ENCODE data around the gene SPN. TPM values are rescaled to one million over a fixed set of nuclear protein-coding genes. Genes with fewer than 3 reads are reported as not detected.
"Not testable (repeated sequence)": the region's sequence is repeated elsewhere in the genome, so short reads cannot be mapped to it uniquely, and the experiment has no call there.

Gene SPN
- 7.4 TPM for total RNA-seq

GRCh38 chr16:29663016-29663806 lies at the start of gene SPN:
Gene SPN (plus strand): TSS chr16:29663247. CDS start chr16:29663729, 482 bp downstream.
- Histone ChIP-seq H3K4me3 (peak within 1 kb of the TSS; percentile 16 to 23), H3K9me3 (no peaks in the 10 kb centered on the region), H3K36me3 (no peaks in the 10 kb centered on the region), H3K27me3 (no peaks in the 10 kb centered on the region), H3K4me1 (peaks cover 16% of the 10 kb centered on the region), H3K27ac (peak within 1 kb of the TSS; percentile 30)
- TF ChIP-seq CTCF (IDR thresholded peaks at IDR 0.05) (no peak), POLR2AphosphoS5 (IDR thresholded peaks at IDR 0.05; ENCODE audit: insufficient read depth in 1 of 2, low read depth in 1 of 2) (no peak), POLR2A (IDR thresholded peaks at IDR 0.05) (no peak)
- no peak for DNase-seq (ENCODE audit: extremely low spot score in 2 of 2)
- intact Hi-C loops (cut with DNase I), result no loop called here

GRCh38 chr16:29613307-29614057 lies 49.6 kb upstream of the SPN start:
- H3K27ac ChIP-seq; H3K27me3 ChIP-seq; H3K4me1 ChIP-seq; H3K9me3 ChIP-seq; H3K36me3 ChIP-seq; intact Hi-C loops (cut with DNase I); DNase-seq (ENCODE audit: extremely low spot score in 2 of 2): not testable (repeated sequence)
- peak in 1 of 2 donors; percentile 54 for TF ChIP-seq POLR2AphosphoS5 (IDR thresholded peaks at IDR 0.05; ENCODE audit: insufficient read depth in 1 of 2, low read depth in 1 of 2)
- TF ChIP-seq POLR2A (IDR thresholded peaks at IDR 0.05), result peak in 1 of 2 donors; percentile 64
- H3K4me3 ChIP-seq, result peak overlapping the region; percentile 63 to 75

- H3K9me3 ChIP-seq; intact Hi-C loops (cut with DNase I); H3K27me3 ChIP-seq; H3K27ac ChIP-seq; DNase-seq (ENCODE audit: extremely low spot score in 2 of 2); H3K4me1 ChIP-seq; H3K36me3 ChIP-seq; H3K4me3 ChIP-seq: not testable (repeated sequence)
Observed at GRCh38 chr16:29614691-29615314, 48.2 kb upstream of the SPN start.

GRCh38 chr16:29616127-29616526 lies 46.9 kb upstream of the SPN start:
- H3K4me3 ChIP-seq; H3K27ac ChIP-seq; H3K9me3 ChIP-seq; DNase-seq (ENCODE audit: extremely low spot score in 2 of 2); H3K27me3 ChIP-seq; intact Hi-C loops (cut with DNase I); H3K36me3 ChIP-seq; H3K4me1 ChIP-seq: not testable (repeated sequence)

- H3K4me3 ChIP-seq; H3K9me3 ChIP-seq; DNase-seq (ENCODE audit: extremely low spot score in 2 of 2); H3K27ac ChIP-seq; H3K36me3 ChIP-seq; intact Hi-C loops (cut with DNase I); H3K4me1 ChIP-seq; H3K27me3 ChIP-seq: not testable (repeated sequence)
Observed at GRCh38 chr16:29620591-29620990, 42.5 kb upstream of the SPN start.

GRCh38 chr16:29622738-29623137 lies 40.3 kb upstream of the SPN start:
- H3K4me3 ChIP-seq; H3K27me3 ChIP-seq; H3K4me1 ChIP-seq; H3K9me3 ChIP-seq; DNase-seq (ENCODE audit: extremely low spot score in 2 of 2); H3K27ac ChIP-seq; intact Hi-C loops (cut with DNase I); H3K36me3 ChIP-seq: not testable (repeated sequence)

- H3K4me1 ChIP-seq; H3K9me3 ChIP-seq; H3K4me3 ChIP-seq; intact Hi-C loops (cut with DNase I); H3K36me3 ChIP-seq; DNase-seq (ENCODE audit: extremely low spot score in 2 of 2); H3K27ac ChIP-seq; H3K27me3 ChIP-seq: not testable (repeated sequence)
Observed at GRCh38 chr16:29623253-29623652, 39.8 kb upstream of the SPN start.

- H3K4me1 ChIP-seq; DNase-seq (ENCODE audit: extremely low spot score in 2 of 2); intact Hi-C loops (cut with DNase I); H3K36me3 ChIP-seq; H3K9me3 ChIP-seq; H3K4me3 ChIP-seq; H3K27me3 ChIP-seq; H3K27ac ChIP-seq: not testable (repeated sequence)
Observed at GRCh38 chr16:29625114-29625513, 37.9 kb upstream of the SPN start.

GRCh38 chr16:29626778-29627331 lies 36.2 kb upstream of the SPN start:
- DNase-seq (ENCODE audit: extremely low spot score in 2 of 2); H3K9me3 ChIP-seq; H3K36me3 ChIP-seq; H3K27ac ChIP-seq; H3K4me3 ChIP-seq; H3K4me1 ChIP-seq; H3K27me3 ChIP-seq; intact Hi-C loops (cut with DNase I): not testable (repeated sequence)

- H3K4me3 ChIP-seq; H3K9me3 ChIP-seq; DNase-seq (ENCODE audit: extremely low spot score in 2 of 2); H3K36me3 ChIP-seq; H3K4me1 ChIP-seq; H3K27me3 ChIP-seq; H3K27ac ChIP-seq; intact Hi-C loops (cut with DNase I): not testable (repeated sequence)
Observed at GRCh38 chr16:29627661-29628075, 35.4 kb upstream of the SPN start.

- H3K4me3 ChIP-seq; H3K9me3 ChIP-seq; intact Hi-C loops (cut with DNase I); H3K27ac ChIP-seq; H3K4me1 ChIP-seq; H3K36me3 ChIP-seq; DNase-seq (ENCODE audit: extremely low spot score in 2 of 2); H3K27me3 ChIP-seq: not testable (repeated sequence)
Observed at GRCh38 chr16:29628707-29629106, 34.3 kb upstream of the SPN start.

Measured in vagina (tissue), 2 donors.